H9 (cell line): ENCODE results near the gene ZSCAN5C. TPM values are rescaled to one million over a fixed set of nuclear protein-coding genes. Genes with fewer than 3 reads are reported as not detected.

Source experiments
- DNase-seq: peaks from one replicate; pipeline ENCODE4 v3.0.0-alpha.2; 2017
- H2AFZ ChIP-seq: one replicate; pipeline ENCODE4 v1.6.1; 2013; ENCODE audit warnings: mild to moderate bottlenecking, low read length, control low read depth, moderate library complexity
- H2AK5ac ChIP-seq: 2 replicates; pipeline ENCODE4 v1.6.1; 2013; ENCODE audit warnings: low read length, control low read depth, mixed read lengths; ENCODE audit not compliant: insufficient read length
- H2BK120ac ChIP-seq: one replicate; pipeline ENCODE4 v1.6.1; 2013; ENCODE audit warnings: low read depth, mild to moderate bottlenecking, low read length, control low read depth, inconsistent platforms; ENCODE audit not compliant: poor library complexity, severe bottlenecking
- H2BK12ac ChIP-seq: 2 replicates; pipeline ENCODE4 v1.6.1; 2013; ENCODE audit warnings: low read length, control low read depth, mixed read lengths, low read depth; ENCODE audit not compliant: insufficient read length
- H2BK15ac ChIP-seq: 2 replicates; pipeline ENCODE4 v1.6.1; 2013; ENCODE audit warnings: low read depth, low read length, control low read depth
- H2BK20ac ChIP-seq: one replicate; pipeline ENCODE4 v1.6.1; 2013; ENCODE audit warnings: low read depth, mild to moderate bottlenecking, low read length, control low read depth, inconsistent platforms; ENCODE audit not compliant: poor library complexity, severe bottlenecking
- H2BK5ac ChIP-seq: 2 replicates; pipeline ENCODE4 v1.6.1; 2013; ENCODE audit warnings: low read length, control low read depth, mixed read lengths; ENCODE audit not compliant: insufficient read length
- H3K14ac ChIP-seq: 2 replicates; pipeline ENCODE4 v1.6.1; 2013; ENCODE audit warnings: low read length, control low read depth; ENCODE audit not compliant: insufficient read depth
- H3K18ac ChIP-seq: 2 replicates; pipeline ENCODE4 v1.6.1; 2013; ENCODE audit warnings: low read depth, mild to moderate bottlenecking, mixed read lengths, low read length, control low read depth; ENCODE audit not compliant: insufficient read length
- H3K23ac ChIP-seq: 2 replicates; pipeline ENCODE4 v1.6.1; 2013; ENCODE audit warnings: low read length, control low read depth, mixed read lengths, low read depth; ENCODE audit not compliant: insufficient read length
- H3K23me2 ChIP-seq: 2 replicates; pipeline ENCODE4 v1.6.1; 2013; ENCODE audit warnings: low read depth, mild to moderate bottlenecking, mixed read lengths, low read length, control low read depth; ENCODE audit not compliant: insufficient read length, poor library complexity, severe bottlenecking
- H3K27ac ChIP-seq: 2 replicates; pipeline ENCODE4 v1.5.1; 2013; ENCODE audit warnings: low read length, control low read depth, mixed read lengths, low read depth; ENCODE audit not compliant: insufficient read length
- H3K27me3 ChIP-seq: 2 replicates; pipeline ENCODE4 v1.6.1; 2013; ENCODE audit warnings: low read length, control low read depth, inconsistent platforms; ENCODE audit not compliant: insufficient read depth
- H3K4ac ChIP-seq: 2 replicates; pipeline ENCODE4 v1.6.1; 2013; ENCODE audit warnings: low read depth, mild to moderate bottlenecking, control low read depth, inconsistent platforms, low read length, moderate library complexity
- H3K4me1 ChIP-seq: 2 replicates; pipeline ENCODE4 v1.6.1; 2013; ENCODE audit warnings: low read length, control low read depth, inconsistent platforms; ENCODE audit not compliant: insufficient read depth
- H3K4me2 ChIP-seq: 2 replicates; pipeline ENCODE4 v1.6.1; 2013; ENCODE audit warnings: low read length, control low read depth, mixed read lengths; ENCODE audit not compliant: insufficient read length, insufficient read depth
- H3K56ac ChIP-seq: 2 replicates; pipeline ENCODE4 v1.6.1; 2013; ENCODE audit warnings: low read depth, mild to moderate bottlenecking, mixed read lengths, low read length, control low read depth; ENCODE audit not compliant: insufficient read length
- H3K79me1 ChIP-seq: 2 replicates; pipeline ENCODE4 v1.6.1; 2013; ENCODE audit warnings: low read depth, mild to moderate bottlenecking, moderate library complexity, low read length, control low read depth, inconsistent platforms; ENCODE audit not compliant: insufficient read depth, poor library complexity, severe bottlenecking
- H3K79me2 ChIP-seq: 2 replicates; pipeline ENCODE4 v1.6.1; 2013; ENCODE audit warnings: low read length, control low read depth, inconsistent platforms; ENCODE audit not compliant: insufficient read depth
- H3K9ac ChIP-seq: 2 replicates; pipeline ENCODE4 v1.6.1; 2013; ENCODE audit warnings: low read length, control low read depth, mixed read lengths; ENCODE audit not compliant: insufficient read length; ENCODE audit errors: extremely low read depth
- H3K9me3 ChIP-seq: one replicate; pipeline ENCODE4 v1.6.1; 2013; ENCODE audit warnings: low read depth, low read length, inconsistent platforms; ENCODE audit not compliant: control insufficient read depth
- H3T11ph ChIP-seq: one replicate; pipeline ENCODE4 v1.6.1; 2013; ENCODE audit warnings: mild to moderate bottlenecking, low read length, control low read depth, inconsistent platforms
- H4K20me1 ChIP-seq: one replicate; pipeline ENCODE4 v1.6.1; 2013; ENCODE audit not compliant: control insufficient read depth, insufficient read length, insufficient read depth
- H4K5ac ChIP-seq: 2 replicates; pipeline ENCODE4 v1.6.1; 2013; ENCODE audit warnings: low read depth, mild to moderate bottlenecking, mixed read lengths, low read length, control low read depth; ENCODE audit not compliant: insufficient read length
- H4K8ac ChIP-seq: replicated peaks from 2 replicates; pipeline ENCODE4 v1.6.1; 2013; ENCODE audit warnings: low read length, control low read depth, mixed read lengths, low read depth; ENCODE audit not compliant: insufficient read length
- H4K91ac ChIP-seq: 2 replicates; pipeline ENCODE4 v1.6.1; 2013; ENCODE audit warnings: low read depth, mild to moderate bottlenecking, moderate library complexity, mixed read lengths, low read length, control low read depth; ENCODE audit not compliant: insufficient read length
- H3K27ac Mint-ChIP-seq, 3 experiments: 2 replicates in 2 of 3; 3 replicates in 1 of 3; pipeline ENCODE4 v1.8.0; 2020 to 2021; ENCODE audit warnings: mixed read lengths in 3 of 3, mild to moderate bottlenecking in 1 of 3, moderate library complexity in 1 of 3
- H3K27me3 Mint-ChIP-seq: 2 replicates; pipeline ENCODE4 v1.8.0; 2021; ENCODE audit warnings: low read depth, mild to moderate bottlenecking, moderate library complexity, mixed read lengths
- H3K36me3 Mint-ChIP-seq, 3 experiments: 2 replicates in 2 of 3; 3 replicates in 1 of 3; pipeline ENCODE4 v1.8.0; 2020 to 2021; ENCODE audit warnings: low read depth in 3 of 3, mixed read lengths in 3 of 3; ENCODE audit not compliant: insufficient read depth in 1 of 3
- H3K4me1 Mint-ChIP-seq, 2 experiments: 2 replicates each; pipeline ENCODE4 v1.8.0; 2020; ENCODE audit warnings: mixed read lengths in 2 of 2
- H3K4me3 Mint-ChIP-seq, 2 experiments: 2 replicates in 1 of 2; 3 replicates in 1 of 2; pipeline ENCODE4 v1.8.0; 2020 to 2021; ENCODE audit warnings: mild to moderate bottlenecking in 2 of 2, mixed read lengths in 2 of 2, moderate library complexity in 1 of 2
- H3K9me3 Mint-ChIP-seq, 2 experiments: 2 replicates in 1 of 2; 3 replicates in 1 of 2; pipeline ENCODE4 v1.8.0; 2020; ENCODE audit warnings: mild to moderate bottlenecking in 2 of 2, mixed read lengths in 2 of 2, moderate library complexity in 1 of 2
- WGBS: extraction: QIAGEN DNeasy Blood & Tissue Kit; methylation state at CpG from one replicate; pipeline ENCODE4 v1.1.7; 2013; ENCODE audit warnings: missing lambda C conversion rate, low lambda C conversion rate, mixed read lengths; ENCODE audit not compliant: insufficient read length; ENCODE audit errors: extremely low coverage; 5-methylcytosine and 5-hydroxymethylcytosine counted together
- total RNA-seq: library from RNA; stranded (reverse); gene quantifications from 2 replicates; pipeline ENCODE4 v1.2.1, GENCODE V29; 2021
- TF ChIP-seq, protein P1 (sequence below): fragments of 200-600 bp; sonication (generic); conservative IDR thresholded peaks from 3 replicates; pipeline ENCODE4 v1.8.0; 2021; ENCODE audit warnings: antibody characterized with exemption, mild to moderate bottlenecking

The ZSCAN5C gene
- total RNA-seq, 1 experiment from 2014 or later: not detected

DNA sequence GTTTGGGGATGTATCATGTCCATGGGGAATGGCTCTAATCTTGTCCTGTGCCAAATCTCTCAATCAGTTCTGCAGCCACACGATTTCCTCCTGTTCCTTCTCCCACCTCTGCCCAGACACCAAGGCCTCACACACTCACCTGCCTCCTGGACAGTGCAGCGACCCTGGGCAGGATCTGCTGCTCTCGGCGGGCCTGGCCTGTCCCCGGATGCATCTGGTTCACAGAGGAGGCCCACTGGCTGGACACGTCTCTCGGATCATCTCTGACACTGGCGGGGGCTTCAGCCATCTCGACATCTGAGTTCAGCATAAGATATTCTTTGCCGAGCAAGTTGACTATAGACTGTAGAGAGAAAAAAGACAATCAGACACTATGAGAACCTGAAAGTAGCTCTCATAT lies 10.4 kb upstream of the ZSCAN5C start:
- Histone ChIP-seq H3T11ph (no peak overlapping the region), H2BK5ac (no peak overlapping the region), H2BK20ac (no peak overlapping the region), H3K79me2 (no peaks in the 10 kb centered on the region), H3K14ac (no peak overlapping the region), H3K79me1 (no peaks in the 10 kb centered on the region), H2AFZ (no peak overlapping the region), H3K4me2 (no peak overlapping the region), H2BK12ac (no peak overlapping the region), H3K18ac (no peak overlapping the region), H3K27me3 (no peaks in the 10 kb centered on the region), H4K8ac (no peak overlapping the region), H3K4me1 (no peaks in the 10 kb centered on the region), H3K56ac (no peak overlapping the region), H3K23ac (no peak overlapping the region), H2BK120ac (no peak overlapping the region), H2AK5ac (no peak overlapping the region), H3K9ac (no peak overlapping the region), H2BK15ac (no peak overlapping the region), H4K91ac (no peak overlapping the region), H3K4ac (no peak overlapping the region), H4K5ac (no peak overlapping the region), H3K23me2 (no peaks in the 10 kb centered on the region), H3K27ac (no peak overlapping the region), H4K20me1 (no peaks in the 10 kb centered on the region), H3K9me3 (no peaks in the 10 kb centered on the region)
- WGBS: no CpG with 5 or more reads among the region's 10 CpGs
- TF ChIP-seq, protein P1, sequence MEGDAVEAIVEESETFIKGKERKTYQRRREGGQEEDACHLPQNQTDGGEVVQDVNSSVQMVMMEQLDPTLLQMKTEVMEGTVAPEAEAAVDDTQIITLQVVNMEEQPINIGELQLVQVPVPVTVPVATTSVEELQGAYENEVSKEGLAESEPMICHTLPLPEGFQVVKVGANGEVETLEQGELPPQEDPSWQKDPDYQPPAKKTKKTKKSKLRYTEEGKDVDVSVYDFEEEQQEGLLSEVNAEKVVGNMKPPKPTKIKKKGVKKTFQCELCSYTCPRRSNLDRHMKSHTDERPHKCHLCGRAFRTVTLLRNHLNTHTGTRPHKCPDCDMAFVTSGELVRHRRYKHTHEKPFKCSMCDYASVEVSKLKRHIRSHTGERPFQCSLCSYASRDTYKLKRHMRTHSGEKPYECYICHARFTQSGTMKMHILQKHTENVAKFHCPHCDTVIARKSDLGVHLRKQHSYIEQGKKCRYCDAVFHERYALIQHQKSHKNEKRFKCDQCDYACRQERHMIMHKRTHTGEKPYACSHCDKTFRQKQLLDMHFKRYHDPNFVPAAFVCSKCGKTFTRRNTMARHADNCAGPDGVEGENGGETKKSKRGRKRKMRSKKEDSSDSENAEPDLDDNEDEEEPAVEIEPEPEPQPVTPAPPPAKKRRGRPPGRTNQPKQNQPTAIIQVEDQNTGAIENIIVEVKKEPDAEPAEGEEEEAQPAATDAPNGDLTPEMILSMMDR: no peak
- Mint-ChIP-seq H3K27me3 (peaks cover 12% of the 10 kb centered on the region), H3K4me3 (no peak overlapping the region), H3K4me1 (no peaks in the 10 kb centered on the region), H3K27ac (no peak overlapping the region), H3K36me3 (no peaks in the 10 kb centered on the region), H3K9me3 (peaks cover 0 to 43% of the 10 kb centered on the region in 2 experiments; a peak in 2 of 5 replicates)
- no peak for DNase-seq
